HG03521 (cell line): ENCODE results near the gene OTOGL.
"Not testable (repeated sequence)": the region's sequence is repeated elsewhere in the genome, so short reads cannot be mapped to it uniquely, and the experiment has no call there.

Experiments used
- ATAC-seq: cut with Tn5 transposase; IDR thresholded peaks from one replicate; pipeline ENCODE4 v1.9.1; 2021; ENCODE audit warnings: mild to moderate bottlenecking, moderate library complexity; ENCODE audit not compliant: unreplicated experiment

OTOGL gene

DNA sequence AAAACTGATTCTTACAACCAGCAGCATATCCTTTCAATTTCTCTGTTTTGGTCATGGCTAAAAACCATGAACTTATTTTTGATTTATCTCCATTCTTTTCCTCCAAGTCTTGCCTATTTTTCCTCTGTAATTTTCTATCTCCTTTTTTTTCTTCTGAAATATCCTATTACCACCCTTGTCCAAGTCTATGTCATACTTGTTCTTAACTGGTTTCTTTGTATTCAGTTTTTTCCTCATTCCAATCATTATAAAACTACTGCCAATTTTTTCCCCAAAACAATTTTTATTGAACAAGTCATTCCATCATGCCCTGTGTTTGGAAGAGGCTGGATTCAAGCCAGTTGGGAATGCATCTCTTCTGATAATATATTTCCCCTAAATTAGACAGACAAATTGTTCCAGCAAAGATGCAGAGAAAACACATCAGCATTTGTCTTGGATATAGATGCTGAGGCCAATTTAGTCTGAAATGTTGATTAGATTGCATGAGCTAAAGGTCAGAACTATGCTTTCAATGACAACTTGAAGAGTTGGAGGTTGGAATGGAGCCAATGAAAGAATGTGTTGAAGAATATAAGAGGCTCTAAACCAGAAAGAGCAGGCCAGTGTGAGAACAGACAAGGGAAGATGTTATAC, 30.7 kb downstream of the OTOGL start:
- ATAC-seq, result no peak

DNA sequence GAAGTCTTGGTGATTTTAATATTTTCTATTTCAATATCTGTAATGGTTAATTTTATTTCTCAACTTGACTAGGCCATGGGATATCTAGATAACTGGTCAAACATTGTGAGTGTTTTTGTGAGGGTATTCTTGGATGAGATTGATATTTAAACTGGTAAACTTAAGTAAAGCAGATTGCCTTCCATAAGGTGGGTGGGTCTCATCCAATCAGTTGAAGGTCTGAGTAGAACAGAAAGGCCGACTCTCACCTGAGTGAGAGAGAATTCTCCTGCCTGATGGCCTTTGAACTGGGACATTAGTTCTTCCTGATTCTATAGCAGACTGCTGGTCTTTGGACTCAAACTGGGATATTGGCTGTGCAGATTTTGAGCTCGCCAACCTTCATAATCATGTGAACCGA, 36.3 kb downstream of the OTOGL start:
- ATAC-seq, result no peak

DNA sequence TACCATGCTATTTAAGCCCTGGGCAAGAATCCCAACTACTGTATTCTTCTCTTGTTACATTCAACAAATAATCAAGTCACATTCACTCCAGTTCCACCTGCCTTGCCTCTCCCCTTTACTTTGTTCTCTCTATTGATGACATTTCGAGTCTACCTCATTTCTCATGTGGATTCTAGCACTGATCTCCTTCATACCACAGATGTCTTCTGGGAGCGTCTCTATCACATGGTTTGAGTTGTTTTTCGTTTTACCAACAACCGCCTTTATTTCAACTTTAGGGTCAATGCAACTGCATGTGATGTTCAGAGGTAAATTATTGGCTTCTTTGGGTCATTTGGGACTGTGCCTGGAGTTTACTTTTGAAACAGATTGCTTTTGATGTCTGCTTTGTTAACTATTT, 40.7 kb downstream of the OTOGL start:
- no peak for ATAC-seq

DNA sequence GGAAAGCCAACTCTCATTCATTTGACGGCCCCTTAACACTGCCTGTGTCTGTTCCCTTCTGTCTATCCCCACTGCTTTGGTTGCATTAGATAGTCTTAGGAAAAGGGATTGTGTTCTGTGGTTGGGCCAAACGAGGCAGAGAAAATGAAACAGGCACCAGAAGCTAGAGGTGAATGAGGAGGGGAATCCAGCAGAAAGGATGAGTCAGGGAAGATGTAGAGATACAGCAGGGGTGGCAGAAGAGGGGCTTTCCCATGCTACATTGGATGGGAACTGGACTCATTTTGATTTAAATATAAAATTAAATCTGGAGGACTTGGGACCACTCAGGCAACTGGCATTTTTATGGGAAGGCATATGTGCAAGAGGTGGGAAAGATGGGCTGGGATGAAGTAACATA, 43.3 kb downstream of the OTOGL start:
- no peak for ATAC-seq

DNA sequence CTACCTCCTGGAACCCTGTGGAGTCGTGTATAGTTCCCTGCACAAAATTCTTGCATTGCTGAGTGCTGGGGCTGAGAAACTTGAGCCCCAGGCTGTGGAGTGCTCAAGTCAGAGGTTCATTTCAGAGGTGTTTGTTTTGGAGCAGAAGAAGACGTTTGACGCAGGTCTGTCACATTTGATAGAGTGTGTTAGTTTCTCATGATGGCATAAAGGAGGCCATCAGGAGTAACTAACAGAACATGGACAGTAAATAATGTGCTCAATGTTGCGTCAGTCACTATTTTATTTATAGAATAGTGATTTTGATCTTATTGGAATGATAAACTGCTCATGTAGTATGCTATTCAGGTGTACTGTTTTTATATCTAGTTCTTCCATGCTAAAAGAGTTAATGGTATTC, 44.2 kb downstream of the OTOGL start:
- no peak for ATAC-seq

DNA sequence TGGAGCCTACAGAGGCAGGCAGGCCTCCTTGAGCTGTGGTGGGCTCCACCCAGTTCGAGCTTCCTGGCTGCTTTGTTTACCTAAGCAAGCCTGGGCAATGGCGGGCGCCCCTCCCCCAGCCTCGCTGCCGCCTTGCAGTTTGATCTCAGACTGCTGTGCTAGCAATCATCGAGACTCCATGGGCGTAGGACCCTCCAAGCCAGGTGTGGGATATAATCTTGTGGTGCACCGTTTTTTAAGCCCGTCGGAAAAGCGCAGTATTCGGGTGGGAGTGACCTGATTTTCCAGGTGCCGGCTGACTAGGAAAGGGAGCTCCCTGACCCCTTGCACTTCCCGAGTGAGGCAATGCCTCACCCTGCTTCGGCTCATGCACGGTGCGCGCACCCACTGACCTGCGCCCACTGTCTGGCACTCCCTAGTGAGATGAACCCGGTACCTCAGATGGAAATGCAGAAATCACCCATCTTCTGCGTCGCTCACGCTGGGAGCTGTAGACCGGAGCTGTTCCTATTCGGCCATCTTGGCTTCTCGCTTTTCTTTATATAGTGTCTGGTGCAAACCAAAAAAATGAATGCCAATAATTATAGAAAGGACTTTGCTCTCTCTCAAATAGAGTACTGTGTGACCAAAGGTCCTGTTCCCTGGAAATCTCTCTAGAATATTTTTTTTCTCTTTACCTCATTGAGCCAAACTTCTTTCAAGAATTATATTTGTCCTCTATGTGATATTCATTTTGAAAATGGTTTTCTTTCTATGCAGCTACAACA, 50.4 kb downstream of the OTOGL start:
- not testable (repeated sequence) for ATAC-seq

DNA sequence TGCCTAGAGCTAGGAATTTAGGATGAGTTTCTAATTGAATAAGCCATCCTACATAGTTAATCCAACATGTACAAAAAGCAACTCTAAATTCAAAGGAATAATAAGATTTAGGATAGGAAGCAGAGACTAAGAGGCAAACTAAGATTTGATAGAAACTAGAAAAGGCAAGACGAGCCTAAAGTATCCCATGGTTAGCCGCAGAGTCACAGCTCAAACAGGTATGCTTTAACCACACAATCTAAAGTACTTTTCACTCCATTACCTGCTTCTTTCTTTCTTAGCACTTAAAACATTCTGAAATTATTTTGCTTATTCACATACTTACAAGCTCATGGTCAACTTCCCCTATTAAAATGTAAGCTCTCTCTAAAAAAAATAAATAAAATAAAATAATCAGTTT, 51.8 kb downstream of the OTOGL start:
- no peak for ATAC-seq

DNA sequence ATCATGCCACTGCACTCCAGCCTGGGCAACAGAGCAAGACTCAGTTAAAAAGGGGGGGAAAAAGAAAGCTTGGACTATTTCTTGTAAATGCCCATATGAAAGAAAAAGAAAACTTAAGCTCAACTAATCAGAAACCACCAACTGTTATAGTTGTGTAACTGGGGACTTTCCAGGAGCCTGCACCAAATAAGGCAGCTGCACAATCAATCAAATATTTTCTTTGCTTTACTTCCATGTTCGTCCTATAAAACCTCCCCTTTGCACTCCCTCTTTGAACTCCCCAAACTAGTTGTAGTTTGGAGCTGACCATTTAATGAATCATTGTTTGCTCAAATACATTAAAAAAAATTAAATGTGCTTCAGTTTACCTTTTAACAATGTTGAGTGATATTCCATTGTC, 54.9 kb downstream of the OTOGL start:
- no peak for ATAC-seq

DNA sequence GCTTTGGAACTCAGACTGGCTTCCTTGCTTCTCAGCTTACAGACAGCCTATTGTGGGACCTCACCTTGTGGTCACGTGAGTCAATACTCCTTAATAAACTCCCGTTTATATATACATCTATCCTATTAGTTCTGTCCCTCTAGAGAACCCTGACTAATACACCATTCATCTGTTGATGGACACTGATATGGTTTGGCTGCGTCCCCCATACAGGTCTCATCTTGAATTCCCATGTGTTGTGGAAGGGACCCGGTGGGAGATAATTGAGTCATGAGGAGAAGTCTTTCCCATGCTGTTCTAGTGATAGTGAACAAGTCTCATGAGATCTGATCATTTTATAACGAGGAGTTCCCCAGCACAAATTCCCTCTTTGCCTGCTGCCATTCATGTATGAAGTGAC, 57.0 kb downstream of the OTOGL start:
- ATAC-seq, result no peak

DNA sequence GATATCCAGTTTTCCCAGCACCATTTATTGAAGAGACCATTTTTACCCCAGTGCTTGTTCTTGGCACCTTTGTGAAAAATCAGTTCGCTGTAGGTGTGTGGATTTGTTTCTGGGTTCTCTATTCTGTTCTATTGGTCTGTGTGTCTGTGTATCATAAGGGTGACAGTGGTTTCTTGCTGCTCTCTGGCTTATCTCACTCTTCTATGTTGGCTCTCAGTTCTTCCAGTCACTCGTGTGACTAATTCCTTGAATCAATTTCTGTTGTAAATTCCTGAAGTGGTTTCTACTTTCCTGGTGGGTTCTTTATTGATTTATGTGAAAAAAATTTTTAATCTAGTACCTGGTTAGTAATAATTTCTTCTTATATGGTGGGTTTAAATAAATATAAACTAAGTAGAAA, 58.3 kb downstream of the OTOGL start:
- ATAC-seq, result no peak

DNA sequence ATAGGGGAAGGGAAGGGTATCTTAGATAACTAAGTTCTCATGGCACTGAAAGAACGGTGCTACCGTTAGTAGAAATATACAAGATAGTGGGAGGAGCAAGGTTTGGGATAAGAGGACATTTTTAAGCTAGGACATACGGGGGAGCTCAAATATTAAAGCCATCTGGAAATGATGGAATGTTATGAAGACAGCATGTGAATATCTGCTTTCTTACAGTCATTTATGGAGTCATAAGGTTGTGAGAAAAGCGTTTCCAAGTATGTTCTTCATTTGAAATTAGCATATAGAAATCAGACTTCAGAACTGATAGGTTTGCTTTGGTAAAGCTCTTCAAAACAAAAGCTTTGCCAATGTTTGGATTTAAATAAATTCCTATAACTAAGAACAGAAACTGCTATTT, 62.3 kb downstream of the OTOGL start:
- ATAC-seq, result no peak

DNA sequence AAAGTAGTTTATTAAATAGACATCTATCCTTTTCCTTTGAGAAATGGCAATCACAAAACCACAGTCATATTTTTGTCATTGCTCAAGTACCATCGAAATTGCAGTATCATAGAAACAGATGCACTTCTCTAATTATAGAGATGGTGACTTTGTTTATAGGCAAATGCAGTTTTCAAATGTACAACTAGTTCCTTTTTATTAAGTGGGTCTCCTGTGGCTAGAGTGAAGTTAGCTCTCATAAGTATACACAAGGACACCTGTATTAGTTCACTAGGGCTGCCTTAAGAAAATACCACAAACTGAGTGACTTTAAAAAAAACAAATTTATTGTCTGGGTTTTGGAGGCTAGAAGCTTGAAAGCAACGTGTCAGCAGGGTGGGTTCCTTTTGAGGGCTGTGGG, 62.8 kb downstream of the OTOGL start:
- ATAC-seq, result no peak

DNA sequence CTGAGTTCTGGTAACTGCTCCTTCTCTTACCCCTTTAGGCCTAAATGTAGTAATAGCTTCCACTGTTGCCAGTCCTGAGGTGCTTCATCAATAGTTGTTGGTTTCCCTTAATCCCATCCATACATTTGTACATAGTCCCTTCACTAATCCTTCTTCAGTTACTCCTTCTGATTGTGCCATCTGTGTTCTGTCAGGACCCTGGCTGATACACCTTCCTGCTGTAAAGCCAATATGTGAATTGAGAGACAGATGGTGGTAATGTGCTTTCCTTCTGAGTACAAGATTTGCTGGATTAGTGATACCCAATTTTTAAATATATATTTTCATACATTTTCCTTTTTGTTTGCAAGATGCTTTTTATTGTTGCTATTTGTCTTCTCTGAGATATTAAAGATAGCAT, 66.4 kb downstream of the OTOGL start:
- ATAC-seq, result no peak

DNA sequence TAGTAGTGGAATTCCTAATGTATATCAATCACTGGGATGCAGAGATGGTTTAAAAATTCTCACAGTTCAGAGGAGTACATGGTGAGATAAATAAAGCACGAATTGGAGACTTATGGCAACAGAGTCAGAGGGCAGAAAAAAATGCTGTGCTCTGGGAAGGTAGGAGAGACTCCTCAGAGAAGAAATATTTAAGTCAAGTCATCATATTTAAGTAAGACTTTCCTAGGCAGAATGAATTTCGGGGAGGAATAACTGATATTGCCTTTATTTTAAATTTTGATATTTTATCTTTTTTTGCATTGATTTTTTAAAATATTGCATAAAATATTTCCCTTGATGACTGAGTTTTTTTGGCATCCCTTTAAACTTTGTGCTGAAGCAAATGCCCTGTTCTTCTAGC, 67.4 kb downstream of the OTOGL start:
- no peak for ATAC-seq

DNA sequence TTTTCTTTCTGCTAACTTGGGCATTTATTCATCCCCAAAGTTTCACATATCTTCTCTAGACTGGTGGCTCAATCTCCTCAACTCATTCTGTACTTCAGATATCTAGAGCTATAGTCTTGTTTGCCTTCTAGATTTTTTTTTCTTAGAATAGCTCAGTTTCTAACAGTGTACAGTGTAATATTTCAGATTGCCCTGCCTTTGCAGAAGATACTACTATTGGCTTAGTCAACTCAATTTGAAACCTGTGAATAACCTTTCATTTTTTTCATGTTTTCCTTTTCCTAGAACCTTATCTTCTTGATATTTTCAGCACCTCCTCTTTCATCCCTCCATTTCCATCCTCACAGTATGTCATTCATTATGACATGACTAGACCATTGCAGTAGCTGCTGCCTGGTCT, 69.6 kb downstream of the OTOGL start:
- ATAC-seq, result no peak

DNA sequence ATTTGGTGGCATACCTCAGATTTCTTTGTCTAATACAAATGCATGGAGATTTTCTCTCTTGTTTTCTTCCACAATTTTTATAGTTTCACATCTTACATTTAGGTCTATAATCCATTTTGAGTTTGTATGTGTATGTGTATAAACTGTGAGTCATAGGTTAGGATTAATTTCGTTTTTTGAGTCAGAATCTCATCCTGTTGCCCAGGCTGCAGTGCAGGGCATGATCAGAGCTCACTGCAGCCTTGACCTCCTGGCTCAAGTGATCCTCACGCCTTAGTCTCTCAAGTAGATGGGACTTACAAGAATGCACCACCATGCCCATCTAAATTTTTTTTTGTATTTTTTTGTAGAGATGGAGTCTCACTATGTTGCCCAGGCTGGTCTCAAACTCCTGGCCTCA, 71.6 kb downstream of the OTOGL start:
- no peak for ATAC-seq

DNA sequence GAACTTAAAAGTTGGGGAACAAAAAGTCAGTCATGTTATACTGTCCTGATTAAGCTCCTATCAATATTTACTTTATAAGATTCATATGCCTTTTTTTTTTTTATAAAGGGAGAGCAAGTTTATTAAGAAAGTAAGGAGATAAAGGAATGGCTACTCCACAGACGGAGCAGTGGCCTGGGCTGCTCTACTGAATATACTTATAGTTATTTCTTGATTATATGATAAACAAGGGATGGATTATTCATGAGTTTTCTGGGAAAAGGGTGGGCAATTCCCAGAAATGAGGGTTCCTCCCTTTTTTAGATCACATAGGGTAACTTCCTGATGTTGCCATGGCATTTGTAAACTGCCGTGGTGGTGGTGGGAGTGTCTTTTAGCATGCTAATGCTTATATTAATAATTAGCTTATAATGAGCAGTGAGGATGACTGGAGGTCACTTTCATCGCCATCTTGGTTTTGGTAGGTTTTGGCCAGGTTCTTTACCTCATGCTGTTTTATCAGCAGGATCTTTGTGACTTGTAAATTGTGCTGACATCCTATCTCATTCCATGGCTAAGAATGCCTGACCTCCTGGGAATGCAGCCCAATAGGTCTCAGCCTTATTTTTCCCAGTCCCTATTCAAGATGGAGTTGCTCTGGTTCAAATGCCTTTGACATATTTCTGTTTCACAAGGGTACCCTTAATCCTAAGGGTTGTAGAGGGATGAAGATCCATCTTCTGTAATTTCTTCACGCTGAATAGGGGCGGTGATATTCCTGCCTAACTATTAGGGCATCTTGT, 73.9 kb downstream of the OTOGL start:
- ATAC-seq, result no peak

DNA sequence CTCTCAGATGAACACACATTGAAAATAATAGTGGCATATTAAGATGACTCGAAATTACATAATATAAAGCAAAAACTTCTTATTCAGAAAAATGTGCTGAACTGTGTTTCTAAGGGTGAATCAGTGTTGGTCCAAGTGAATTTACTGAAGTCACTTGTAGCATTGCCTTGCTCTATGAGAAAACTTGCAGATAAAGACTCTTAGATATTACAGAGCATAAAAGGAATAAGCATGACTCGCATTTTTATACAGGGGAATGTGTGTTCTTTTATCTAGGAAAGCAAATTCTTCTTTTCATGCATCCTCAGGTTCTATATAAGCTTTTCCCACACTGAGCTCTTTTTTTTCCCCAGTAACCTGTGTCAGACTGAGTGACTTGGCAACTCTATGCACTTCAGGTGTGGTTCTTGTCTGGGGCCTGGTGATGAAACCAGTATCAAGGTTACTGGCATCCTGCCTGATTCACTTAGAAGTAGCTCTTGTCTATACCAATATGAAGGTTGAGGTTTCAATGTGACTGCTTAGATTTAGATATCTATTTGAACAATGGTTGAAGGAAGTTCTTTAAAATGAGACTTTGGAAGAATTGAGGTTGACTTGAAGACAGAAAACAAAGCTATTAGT, 76.1 kb downstream of the OTOGL start:
- no peak for ATAC-seq

DNA sequence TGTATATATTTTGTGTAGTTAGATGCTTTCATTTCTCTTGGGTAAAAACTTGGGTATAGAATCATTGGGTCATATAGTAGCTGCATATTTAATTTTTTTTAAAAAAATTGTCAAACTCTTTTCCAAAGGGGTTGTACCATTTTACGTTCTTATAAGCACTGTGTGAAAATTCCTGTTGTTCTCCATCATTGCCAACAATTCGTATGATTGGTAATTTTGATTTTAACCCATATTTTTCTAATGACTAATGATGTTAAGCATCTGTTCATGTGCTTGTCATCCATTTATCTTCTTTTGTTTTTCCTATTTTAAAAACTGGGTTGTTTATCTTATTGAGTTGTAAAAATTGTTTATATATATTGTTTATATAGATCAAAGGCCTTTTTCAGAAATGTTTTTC, 77.4 kb downstream of the OTOGL start:
- ATAC-seq, result no peak

DNA sequence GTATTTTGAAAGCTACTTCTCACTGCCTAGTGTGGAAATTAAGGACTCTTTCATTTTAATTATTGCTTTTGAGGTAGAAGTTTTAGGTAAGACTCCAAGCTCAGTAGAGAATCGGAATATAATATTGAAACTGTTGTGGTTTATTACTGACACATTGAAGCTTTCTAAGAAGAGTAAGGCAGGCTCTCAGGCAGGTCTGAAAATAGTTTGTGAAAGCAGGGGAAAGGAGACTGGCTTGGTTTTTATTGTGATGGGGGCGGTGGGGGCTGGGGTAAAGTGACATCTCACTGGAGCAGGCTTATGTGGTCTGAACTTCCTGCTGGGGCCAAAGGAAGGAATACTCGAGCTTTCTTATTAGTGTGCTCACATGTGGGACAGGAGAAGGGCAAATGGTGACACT, 79.5 kb downstream of the OTOGL start:
- ATAC-seq, result peak; percentile 83

DNA sequence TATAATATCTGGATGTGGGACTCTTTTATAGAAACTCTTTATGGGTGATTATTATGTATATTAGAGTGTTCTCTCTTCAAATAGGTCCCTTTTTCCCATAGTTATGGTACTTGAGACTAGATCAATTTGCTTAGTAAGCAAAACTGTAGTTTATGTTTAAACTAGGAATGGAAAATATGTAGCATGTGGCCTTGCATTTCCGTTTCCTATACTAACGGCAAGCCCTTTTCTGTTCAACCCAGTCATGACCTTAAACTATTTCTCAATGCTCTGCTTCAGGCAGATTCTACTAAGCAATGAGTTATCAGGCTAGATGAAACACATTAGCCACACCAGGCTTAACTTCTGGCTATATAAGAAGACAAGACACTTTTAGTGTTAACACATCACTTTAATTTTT, 84.6 kb downstream of the OTOGL start:
- no peak for ATAC-seq

DNA sequence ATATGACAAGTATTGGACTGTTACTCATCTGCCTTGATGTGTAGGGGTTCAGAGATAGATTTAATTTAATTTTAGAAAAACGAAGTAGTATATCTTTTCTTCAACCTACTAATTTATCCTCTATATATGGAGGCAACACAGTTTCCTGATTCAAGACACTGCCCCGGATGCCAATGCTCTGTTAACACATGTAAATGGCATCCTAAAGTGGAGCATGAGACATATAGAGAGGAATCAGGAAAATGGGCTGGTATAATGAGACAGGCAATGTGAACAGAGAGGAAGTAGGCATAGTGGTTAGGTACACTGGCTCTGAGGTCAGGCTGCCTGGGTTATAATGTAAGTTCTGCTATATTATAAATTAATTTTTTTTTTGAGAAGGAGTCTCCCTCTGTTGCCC, 85.6 kb downstream of the OTOGL start:
- ATAC-seq, result no peak
